Measurements from ENCODE around the gene SLC24A5. TPM values are rescaled to one million over a fixed set of nuclear protein-coding genes. Genes with fewer than 3 reads are reported as not detected.
A peak's percentile ranks its signal among the peaks of the same experiment; 100 is the strongest.

SLC24A5 gene
- total and polyA plus RNA-seq, 2 of the 4 experiments (the other 2 are of a cell fraction): not detected

- no peak within 1 kb of the TSS for H3K4ac ChIP-seq (ENCODE audit: low read depth, low read length)
- no peaks in the 10 kb centered on the region; the same call in 1 of the 2 replicates for H3K4me1 ChIP-seq (ENCODE audit: control insufficient read depth, insufficient read depth, low read length)
- H4K20me1 ChIP-seq (ENCODE audit: insufficient read depth, low read length): no peaks in the 10 kb centered on the region
- peak; percentile 94 for ATAC-seq (ENCODE audit: low read depth)
- peak within 1 kb of the TSS; percentile 52; the same call in 1 of the 2 replicates for H3K9ac ChIP-seq (ENCODE audit: low read depth, low read length)
- peak within 1 kb of the TSS; percentile 60; the same call in 1 of the 3 replicates for H2BK15ac ChIP-seq (ENCODE audit: low read depth, low read length)
- H2BK20ac ChIP-seq (ENCODE audit: low read depth, low read length): no peak within 1 kb of the TSS
- H2BK5ac ChIP-seq (ENCODE audit: low read depth, low read length, poor library complexity, severe bottlenecking): peak within 1 kb of the TSS; percentile 70
- no peak within 1 kb of the TSS for H3K14ac ChIP-seq (replicated peaks; ENCODE audit: low read depth, low read length)
- H3K79me1 ChIP-seq (ENCODE audit: low read depth in 1 of 2, low read length in 2 of 2): peaks cover 11 to 15% of the 10 kb centered on the region in 2 experiments
- intact Hi-C loops (cut with micrococcal nuclease): no loop called here
- no peaks in the 10 kb centered on the region for H3K9me1 ChIP-seq (ENCODE audit: insufficient read depth, low read length)
- peak within 1 kb of the TSS; percentile 44 to 85 for H4K8ac ChIP-seq (ENCODE audit: low read depth in 2 of 2, low read length in 2 of 2)
- no peaks in the 10 kb centered on the region for H3K36me3 ChIP-seq (ENCODE audit: control insufficient read depth, insufficient read depth, low read length)
- peak within 1 kb of the TSS; percentile 89 for H3K4me2 ChIP-seq (ENCODE audit: low read depth, low read length)
- peak within 1 kb of the TSS; percentile 70 for H2AK9ac ChIP-seq (replicated peaks; ENCODE audit: low read depth, low read length, poor library complexity)
- H3K23ac ChIP-seq (ENCODE audit: low read depth, low read length): peak within 1 kb of the TSS; percentile 22; the same call in 1 of the 2 replicates
- in situ Hi-C loops (cut with MboI; ENCODE audit: low sequenced_read_pairs): no loop called here
- 0 out of 2 replicates have a peak within 1 kb of the TSS, but pooled peaks have one; percentile 43 for H4K91ac ChIP-seq (ENCODE audit: insufficient read depth, low read depth, low read length)
- H3K56ac ChIP-seq (ENCODE audit: extremely low read depth, insufficient read depth, low read length): 0 out of 2 replicates have a peak within 1 kb of the TSS, but pooled peaks have one; percentile 6
- H3K27me3 ChIP-seq (ENCODE audit: control insufficient read depth, insufficient read depth, low read length): 0 out of 2 replicates have a peak, but pooled peaks cover 2% of the 10 kb centered on the region
- no peaks in the 10 kb centered on the region for H3K9me3 ChIP-seq (ENCODE audit: control insufficient read depth, insufficient read depth, low read length)
- dilution Hi-C loops (cut with HindIII; ENCODE audit: low sequenced_read_pairs, unreplicated experiment): no loop called here
- no peak within 1 kb of the TSS for H2AK5ac ChIP-seq (ENCODE audit: low read depth, low read length)
- DNase-seq: peak; percentile 67
- no peak within 1 kb of the TSS for H2BK120ac ChIP-seq (ENCODE audit: low read depth, low read length)
- no peak for TF ChIP-seq FOS (IDR thresholded peaks at IDR 0.05; ENCODE audit: low read depth, low read length)
- no peak for TF ChIP-seq NFE2L2 (IDR thresholded peaks at IDR 0.05; ENCODE audit: low read depth, low read length)
- no peak for TF ChIP-seq BHLHE40 (IDR thresholded peaks at IDR 0.05; ENCODE audit: low read depth, low read length)
- no peak for TF ChIP-seq MAFK (IDR thresholded peaks at IDR 0.05; ENCODE audit: low read depth, low read length)
- TF ChIP-seq CHD1 (IDR thresholded peaks at IDR 0.05; ENCODE audit: low read depth, low read length): no peak
- no peak for TF ChIP-seq CEBPB (IDR thresholded peaks at IDR 0.05; ENCODE audit: low read depth, low read length)
- TF ChIP-seq POLR2A (IDR thresholded peaks at IDR 0.05; ENCODE audit: low read depth, low read length): no peak; the same call in 1 of the 2 replicates
- TF ChIP-seq RFX5 (IDR thresholded peaks at IDR 0.05; ENCODE audit: low read depth, low read length): no peak
- TF ChIP-seq RAD21 (IDR thresholded peaks at IDR 0.05; ENCODE audit: low read length): no peak
- TF ChIP-seq, protein P1, sequence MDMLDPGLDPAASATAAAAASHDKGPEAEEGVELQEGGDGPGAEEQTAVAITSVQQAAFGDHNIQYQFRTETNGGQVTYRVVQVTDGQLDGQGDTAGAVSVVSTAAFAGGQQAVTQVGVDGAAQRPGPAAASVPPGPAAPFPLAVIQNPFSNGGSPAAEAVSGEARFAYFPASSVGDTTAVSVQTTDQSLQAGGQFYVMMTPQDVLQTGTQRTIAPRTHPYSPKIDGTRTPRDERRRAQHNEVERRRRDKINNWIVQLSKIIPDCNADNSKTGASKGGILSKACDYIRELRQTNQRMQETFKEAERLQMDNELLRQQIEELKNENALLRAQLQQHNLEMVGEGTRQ (IDR thresholded peaks at IDR 0.05; ENCODE audit: low read depth, low read length): no peak
- no peak for TF ChIP-seq CTCF (conservative IDR thresholded peaks at IDR 0.05; ENCODE audit: low read depth, low read length)
- TF ChIP-seq, protein P2, sequence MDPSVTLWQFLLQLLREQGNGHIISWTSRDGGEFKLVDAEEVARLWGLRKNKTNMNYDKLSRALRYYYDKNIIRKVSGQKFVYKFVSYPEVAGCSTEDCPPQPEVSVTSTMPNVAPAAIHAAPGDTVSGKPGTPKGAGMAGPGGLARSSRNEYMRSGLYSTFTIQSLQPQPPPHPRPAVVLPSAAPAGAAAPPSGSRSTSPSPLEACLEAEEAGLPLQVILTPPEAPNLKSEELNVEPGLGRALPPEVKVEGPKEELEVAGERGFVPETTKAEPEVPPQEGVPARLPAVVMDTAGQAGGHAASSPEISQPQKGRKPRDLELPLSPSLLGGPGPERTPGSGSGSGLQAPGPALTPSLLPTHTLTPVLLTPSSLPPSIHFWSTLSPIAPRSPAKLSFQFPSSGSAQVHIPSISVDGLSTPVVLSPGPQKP (IDR thresholded peaks at IDR 0.05; ENCODE audit: borderline replicate concordance, low read depth, low read length): no peak
- peak within 1 kb of the TSS; percentile 20; the same call in 1 of the 2 replicates for H3K27ac ChIP-seq (ENCODE audit: insufficient read depth, low read length)
- no peak within 1 kb of the TSS for H3K18ac ChIP-seq (ENCODE audit: low read depth, low read length)
- H3K4me3 ChIP-seq (ENCODE audit: insufficient read depth, low read depth, low read length): peak within 1 kb of the TSS; percentile 93
- ChIA-PET POLR2A (ENCODE audit: unreplicated experiment) (no interaction called here), CTCF (interaction anchor here (0.7 kb wide), 2 partner anchors 37 to 1049 kb away, joined by 3 read pairs; no protein-coding TSS in a partner anchor)
- 1% methylated on average over 25 of the region's 71 CpGs; no CpG with 5 or more reads in 1 of the 2 experiments for WGBS, 2 experiments (ENCODE audit: extremely low coverage in 2 of 2, insufficient read length in 1 of 2)
- H2AFZ ChIP-seq (replicated peaks; ENCODE audit: low read length, poor library complexity): peak within 1 kb of the TSS; percentile 94
- H4K5ac ChIP-seq (ENCODE audit: low read depth, low read length): no peak within 1 kb of the TSS
- no TSS peak for BruUV-seq (replicated peaks)
These were observed 57.2 kb downstream of the SLC24A5 start, which contains the start of gene MYEF2 for GRCh38 chr15:48177766-48178647. Gene MYEF2 (minus strand): TSS chr15:48178295. CDS start chr15:48178237, 58 bp downstream.
